Measurements from ENCODE around the gene PPT2. TPM values are rescaled to one million over a fixed set of nuclear protein-coding genes. Genes with fewer than 3 reads are reported as not detected.

Gene PPT2
- total RNA-seq, 4 donors from 2014 or later, result 14.9 to 31.4 (median 20.8) TPM

GRCh38 chr6:32149932-32150870 lies 3.7 kb upstream of the PPT2 start:
- 72% methylated on average over 30 of the region's 55 CpGs for WGBS
- Histone ChIP-seq H3K36me3 (peaks cover 0 to 17% (median 6%) of the 10 kb centered on the region in 4 donors), H3K9me3 (no peaks in the 10 kb centered on the region), H3K27me3 (no peaks in the 10 kb centered on the region), H3K27ac (replicated peaks in 1 of 4) (peak overlapping the region; percentile 24 to 93 (median 92)), H3K4me1 (peaks cover 30 to 52% (median 48%) of the 10 kb centered on the region in 4 donors), H3K4me3 (peak overlapping the region; percentile 76 to 84 (median 80))
- intact Hi-C loops (cut with DNase I), result no loop called here
- DNase-seq (ENCODE audit: extremely low spot score), result no peak
- TF ChIP-seq CTCF (IDR thresholded peaks at IDR 0.05) (no peak), POLR2A (IDR thresholded peaks at IDR 0.05; ENCODE audit: low read depth) (no peak)

GRCh38 chr6:32151181-32151862 lies 2.6 kb upstream of the PPT2 start:
- H3K4me1 ChIP-seq, result peaks cover 37 to 63% (median 59%) of the 10 kb centered on the region in 4 donors
- H3K27me3 ChIP-seq, result no peaks in the 10 kb centered on the region
- DNase-seq (ENCODE audit: extremely low spot score), result no peak
- intact Hi-C loops (cut with DNase I), result no loop called here
- TF ChIP-seq POLR2AphosphoS5 (IDR thresholded peaks at IDR 0.05) (peak in 1 of 2 donors; percentile 8), POLR2A (IDR thresholded peaks at IDR 0.05; ENCODE audit: low read depth) (no peak)
- H3K36me3 ChIP-seq, result peaks cover 0 to 25% (median 15%) of the 10 kb centered on the region in 4 donors
- peak overlapping the region; percentile 76 to 84 (median 80) for H3K4me3 ChIP-seq
- H3K9me3 ChIP-seq, result no peaks in the 10 kb centered on the region
- 21% methylated on average over 8 of the region's 8 CpGs for WGBS
- peak overlapping the region; percentile 90 to 94 (median 93) for H3K27ac ChIP-seq (replicated peaks in 1 of 4)

- TF ChIP-seq POLR2AphosphoS5 (IDR thresholded peaks at IDR 0.05), result no peak
- TF ChIP-seq POLR2A (IDR thresholded peaks at IDR 0.05; ENCODE audit: low read depth), result no peak
- no peak for TF ChIP-seq CTCF (IDR thresholded peaks at IDR 0.05)
- TF ChIP-seq EP300 (IDR thresholded peaks at IDR 0.05), result no peak
- intact Hi-C loops (cut with DNase I), result no loop called here
- no peak for DNase-seq (ENCODE audit: extremely low spot score)
- Histone ChIP-seq H3K27ac (replicated peaks in 1 of 4) (peak within 1 kb of the TSS; percentile 90 to 94 (median 93)), H3K36me3 (peaks cover 0 to 33% (median 23%) of the 10 kb centered on the region in 4 donors), H3K4me1 (peaks cover 37 to 71% (median 63%) of the 10 kb centered on the region in 4 donors), H3K9me3 (no peaks in the 10 kb centered on the region), H3K4me3 (peak within 1 kb of the TSS; percentile 76 to 84 (median 80)), H3K27me3 (no peaks in the 10 kb centered on the region)
- 20% methylated on average over 9 of the region's 24 CpGs for WGBS
These were observed 1.8 kb upstream of the PPT2 start, which contains the start of gene PRRT1 for GRCh38 chr6:32151863-32152768. Gene PRRT1, minus strand, starts transcription at chr6:32151939. Its CDS starts 112 bp downstream, at chr6:32151827.

GRCh38 chr6:32152769-32153563 lies 975 bp upstream of the PPT2 start:
- Histone ChIP-seq H3K9me3 (no peaks in the 10 kb centered on the region), H3K27me3 (no peaks in the 10 kb centered on the region), H3K4me1 (peaks cover 37 to 73% (median 63%) of the 10 kb centered on the region in 4 donors), H3K4me3 (peak overlapping the region; percentile 76 to 84 (median 80)), H3K36me3 (peaks cover 4 to 41% (median 31%) of the 10 kb centered on the region in 4 donors), H3K27ac (replicated peaks in 1 of 4) (peak overlapping the region; percentile 90 to 94 (median 93))
- no peak for DNase-seq (ENCODE audit: extremely low spot score)
- TF ChIP-seq POLR2A (IDR thresholded peaks at IDR 0.05; ENCODE audit: low read depth) (no peak), EP300 (IDR thresholded peaks at IDR 0.05) (no peak), CTCF (IDR thresholded peaks at IDR 0.05) (no peak), POLR2AphosphoS5 (IDR thresholded peaks at IDR 0.05) (no peak)
- intact Hi-C loops (cut with DNase I), result no loop called here
- WGBS, result 26% methylated on average over 35 of the region's 35 CpGs
